Eye (tissue), 1 donor: Measurements from ENCODE around the gene TTLL12.

Source experiments
- DNase-seq: peaks from one replicate; pipeline ENCODE4 v3.0.0-alpha.2; 2015

TTLL12 gene

GRCh38 chr22:43118953-43119458, 67.9 kb downstream of the TTLL12 start:
- DNase-seq, result no peak

GRCh38 chr22:43118024-43118849, 68.7 kb downstream of the TTLL12 start:
- no peak for DNase-seq

- no peak for DNase-seq
Observed at GRCh38 chr22:43116932-43117331, 70.0 kb downstream of the TTLL12 start.
